Measurements from ENCODE around the gene KRAS.
"Not testable (repeated sequence)": the region's sequence is repeated elsewhere in the genome, so short reads cannot be mapped to it uniquely, and the experiment has no call there.

The KRAS gene

DNA sequence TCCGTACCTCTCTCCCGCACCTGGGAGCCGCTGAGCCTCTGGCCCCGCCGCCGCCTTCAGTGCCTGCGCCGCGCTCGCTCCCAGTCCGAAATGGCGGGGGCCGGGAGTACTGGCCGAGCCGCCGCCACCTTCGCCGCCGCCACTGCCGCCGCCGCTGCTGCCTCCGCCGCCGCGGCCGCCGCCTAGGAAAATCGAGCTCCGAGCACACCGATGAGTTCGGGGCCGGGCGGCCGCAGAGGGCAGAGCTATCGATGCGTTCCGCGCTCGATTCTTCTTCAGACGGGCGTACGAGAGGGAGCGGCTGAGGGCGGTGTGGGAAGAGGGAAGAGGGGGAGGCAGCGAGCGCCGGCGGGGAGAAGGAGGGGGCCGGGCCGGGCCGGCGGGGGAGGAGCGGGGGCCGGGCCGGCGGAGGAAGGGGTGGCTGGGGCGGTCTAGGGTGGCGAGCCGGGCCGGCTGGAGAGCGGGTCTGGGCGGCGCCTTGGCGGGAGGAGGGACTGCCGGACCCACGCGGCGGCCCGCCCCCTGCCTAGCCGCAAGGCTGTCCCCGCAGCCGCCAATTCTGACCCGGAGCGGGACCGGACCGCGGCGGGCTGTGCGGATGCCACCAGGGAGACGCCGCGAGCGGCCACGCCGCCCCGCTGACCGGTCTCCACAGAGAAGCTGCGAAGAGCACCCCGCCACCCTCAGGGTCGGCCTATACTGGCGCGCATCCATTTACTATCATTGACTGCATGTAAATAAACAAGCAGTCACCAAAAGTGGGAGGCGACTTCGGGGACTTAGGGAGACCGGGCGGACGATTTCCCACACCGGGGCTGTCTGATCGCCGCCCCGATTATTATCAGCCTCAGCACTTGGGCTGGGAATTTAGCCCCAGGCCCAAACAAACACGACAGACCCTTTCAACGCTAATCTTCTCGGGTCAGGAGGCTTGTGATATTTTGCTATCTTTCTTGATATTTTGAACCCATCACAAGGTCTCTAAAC is at the start of gene KRAS:
Gene KRAS, minus strand, starts transcription at position 186 of the 987 bp plus-strand sequence.
- no peak for TF ChIP-seq ZFX (IDR thresholded peaks at IDR 0.05)
- no peak for TF ChIP-seq CTCF (conservative IDR thresholded peaks at IDR 0.05)
- peak within 1 kb of the TSS; percentile 84 for H3K27ac ChIP-seq

DNA sequence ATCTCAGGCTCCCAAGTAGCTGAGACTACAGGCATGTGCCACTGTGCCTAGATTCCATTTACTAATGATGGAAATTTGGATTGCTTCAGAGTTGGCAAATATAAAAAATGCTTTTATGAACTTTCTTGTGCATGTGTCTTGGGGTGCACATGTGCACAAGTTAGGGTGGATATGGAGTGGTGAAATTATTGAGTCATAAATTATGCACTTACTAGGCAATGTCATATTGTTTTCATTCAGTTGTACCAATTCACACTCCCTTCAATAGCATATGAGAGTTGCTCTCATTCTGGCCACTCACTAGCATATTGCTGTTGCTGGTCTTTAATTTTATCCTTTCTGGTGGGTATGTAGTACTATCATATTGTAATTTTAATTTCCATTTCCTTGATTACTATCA is 45.7 kb upstream of the KRAS start:
- TF ChIP-seq CTCF (conservative IDR thresholded peaks at IDR 0.05) = no peak
- no peak for TF ChIP-seq ZFX (IDR thresholded peaks at IDR 0.05)

GRCh38 chr12:25295361-25295760 is 44.6 kb upstream of the KRAS start:
- no peak for TF ChIP-seq ZFX (IDR thresholded peaks at IDR 0.05)
- no peak for TF ChIP-seq CTCF (conservative IDR thresholded peaks at IDR 0.05)
- no peak overlapping the region for H3K27ac ChIP-seq

More for the DNA sequence above, 45.7 kb upstream of the KRAS start:
- H3K27ac ChIP-seq = no peak overlapping the region

- no peak overlapping the region for H3K27ac ChIP-seq
- TF ChIP-seq CTCF (conservative IDR thresholded peaks at IDR 0.05) (no peak), ZFX (IDR thresholded peaks at IDR 0.05) (no peak)
Measured at GRCh38 chr12:25293653-25294052, 42.9 kb upstream of the KRAS start.

DNA sequence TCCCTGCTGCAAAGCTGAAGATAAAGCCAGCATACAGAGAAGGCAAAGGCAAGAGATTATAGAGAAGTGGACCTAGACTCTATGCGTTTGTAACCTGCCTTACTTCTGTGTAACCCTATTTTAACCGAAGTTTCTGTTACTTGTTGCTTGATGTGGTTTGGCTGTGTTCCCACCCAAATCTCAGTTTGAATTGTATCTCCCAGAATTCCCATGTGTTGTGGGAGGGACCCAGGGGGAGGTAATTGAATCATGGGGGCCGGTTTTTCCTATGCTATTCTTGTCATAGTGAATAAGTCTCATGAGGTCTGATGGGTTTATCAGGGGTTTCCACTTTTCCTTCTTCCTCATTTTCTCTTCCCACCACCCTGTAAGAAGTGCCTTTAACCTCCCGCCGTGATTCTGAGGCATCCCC is 42.1 kb upstream of the KRAS start:
- H3K27ac ChIP-seq = not testable (repeated sequence)

DNA sequence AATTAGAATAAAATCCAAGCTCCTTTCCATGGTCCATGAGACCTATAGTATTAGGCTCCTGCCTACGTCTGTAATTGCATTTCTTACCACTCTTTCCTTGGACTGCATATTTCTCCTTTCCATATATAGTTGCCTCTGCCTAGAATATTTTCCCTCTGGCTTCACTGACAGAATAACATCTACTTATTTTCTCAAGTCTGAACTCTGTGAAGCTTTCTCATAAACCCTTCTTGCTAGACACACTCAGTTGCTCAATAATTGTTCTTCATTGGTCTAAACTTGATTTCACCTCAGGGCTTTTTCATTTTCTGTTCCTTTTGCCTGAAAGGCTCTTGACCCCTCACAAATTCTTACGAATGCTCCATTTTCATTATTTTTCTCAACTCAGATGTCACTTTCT is 36.9 kb upstream of the KRAS start:
- TF ChIP-seq ZFX (IDR thresholded peaks at IDR 0.05) (no peak), CTCF (conservative IDR thresholded peaks at IDR 0.05) (no peak)
- no peak overlapping the region for H3K27ac ChIP-seq

GRCh38 chr12:25286837-25287236 is 36.1 kb upstream of the KRAS start:
- H3K27ac ChIP-seq = no peak overlapping the region
- no peak for TF ChIP-seq CTCF (conservative IDR thresholded peaks at IDR 0.05)
- no peak for TF ChIP-seq ZFX (IDR thresholded peaks at IDR 0.05)

Measured in C4-2B (cell line).